ENCODE results near the gene VAMP2. TPM values are rescaled to one million over a fixed set of nuclear protein-coding genes. Genes with fewer than 3 reads are reported as not detected.

VAMP2 gene
- total RNA-seq, 1 donor from 2014 or later: 97.7 TPM

DNA sequence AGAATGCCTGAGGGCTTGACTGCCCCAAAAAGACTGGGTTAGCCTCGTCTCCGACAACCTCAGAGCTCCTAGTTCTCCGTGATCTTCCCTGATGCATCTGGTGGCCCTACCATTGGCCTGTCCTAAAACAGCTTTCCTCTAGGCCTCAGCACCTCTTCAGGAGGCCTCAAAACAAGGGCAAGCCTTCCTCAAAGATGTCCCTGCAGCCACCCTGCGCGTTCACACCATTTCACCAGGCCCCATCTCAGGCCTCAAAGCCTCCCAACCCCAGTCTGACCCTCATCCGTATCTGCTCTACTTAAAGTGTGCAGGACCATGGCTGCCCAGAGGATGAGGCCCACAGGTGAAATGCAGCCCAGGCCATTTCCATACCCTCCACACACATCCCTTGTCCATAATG is 51.8 kb downstream of the VAMP2 start:
- peaks cover 6% of the 10 kb centered on the region for H3K4me1 Mint-ChIP-seq
- ATAC-seq (ENCODE audit: low read depth): no peak
- intact Hi-C loops (cut with micrococcal nuclease): loop anchor here (1.0 to 2.0 kb wide), 4 partner anchors 16 to 51 kb away; no protein-coding TSS in a partner anchor
- POLR2A ChIA-PET: interaction anchor here (0.9 to 1.7 kb wide), 5 partner anchors 8 to 62 kb away, joined by 3 to 9 read pairs (median 5); no protein-coding TSS in a partner anchor
- peaks cover 42% of the 10 kb centered on the region for H3K27me3 Mint-ChIP-seq
- no peaks in the 10 kb centered on the region for H3K9me3 Mint-ChIP-seq
- no peak for DNase-seq
- H3K4me3 Mint-ChIP-seq: no peak overlapping the region
- H3K27ac Mint-ChIP-seq: no peak overlapping the region
- H3K36me3 Mint-ChIP-seq (ENCODE audit: low read depth): no peaks in the 10 kb centered on the region
- CTCF ChIA-PET: interaction anchor here (0.7 to 7.6 kb wide), 12 partner anchors 8 to 59 kb away, joined by 3 to 112 read pairs (median 6); partner anchors contain the start of gene ALOXE3
- TF ChIP-seq, protein P1, sequence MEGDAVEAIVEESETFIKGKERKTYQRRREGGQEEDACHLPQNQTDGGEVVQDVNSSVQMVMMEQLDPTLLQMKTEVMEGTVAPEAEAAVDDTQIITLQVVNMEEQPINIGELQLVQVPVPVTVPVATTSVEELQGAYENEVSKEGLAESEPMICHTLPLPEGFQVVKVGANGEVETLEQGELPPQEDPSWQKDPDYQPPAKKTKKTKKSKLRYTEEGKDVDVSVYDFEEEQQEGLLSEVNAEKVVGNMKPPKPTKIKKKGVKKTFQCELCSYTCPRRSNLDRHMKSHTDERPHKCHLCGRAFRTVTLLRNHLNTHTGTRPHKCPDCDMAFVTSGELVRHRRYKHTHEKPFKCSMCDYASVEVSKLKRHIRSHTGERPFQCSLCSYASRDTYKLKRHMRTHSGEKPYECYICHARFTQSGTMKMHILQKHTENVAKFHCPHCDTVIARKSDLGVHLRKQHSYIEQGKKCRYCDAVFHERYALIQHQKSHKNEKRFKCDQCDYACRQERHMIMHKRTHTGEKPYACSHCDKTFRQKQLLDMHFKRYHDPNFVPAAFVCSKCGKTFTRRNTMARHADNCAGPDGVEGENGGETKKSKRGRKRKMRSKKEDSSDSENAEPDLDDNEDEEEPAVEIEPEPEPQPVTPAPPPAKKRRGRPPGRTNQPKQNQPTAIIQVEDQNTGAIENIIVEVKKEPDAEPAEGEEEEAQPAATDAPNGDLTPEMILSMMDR (IDR thresholded peaks at IDR 0.05): no peak

DNA sequence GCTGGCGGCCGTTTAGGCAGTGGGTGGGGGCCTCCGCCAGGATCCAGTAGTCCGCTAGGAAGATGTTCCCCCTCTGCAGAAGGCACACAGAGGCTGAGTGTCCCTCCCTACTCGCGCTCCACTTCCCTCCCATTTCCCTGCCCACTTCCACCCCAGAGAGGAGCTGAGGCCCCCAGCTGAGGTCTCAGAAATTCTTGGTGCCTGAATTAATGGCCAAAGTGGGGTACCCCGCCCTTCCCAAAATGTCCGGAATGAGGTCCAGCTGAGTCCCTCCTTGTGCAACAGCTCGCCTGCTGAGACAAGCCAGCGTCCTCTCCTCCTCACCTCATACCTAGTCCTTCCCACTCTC is 52.3 kb downstream of the VAMP2 start:
- H3K4me1 Mint-ChIP-seq: peaks cover 6% of the 10 kb centered on the region
- peaks cover 39% of the 10 kb centered on the region for H3K27me3 Mint-ChIP-seq
- POLR2A ChIA-PET: interaction anchor here (0.9 to 1.7 kb wide), 5 partner anchors 9 to 63 kb away, joined by 3 to 9 read pairs (median 5); no protein-coding TSS in a partner anchor
- no peaks in the 10 kb centered on the region for H3K9me3 Mint-ChIP-seq
- TF ChIP-seq, protein P1 (IDR thresholded peaks at IDR 0.05): no peak
- H3K36me3 Mint-ChIP-seq (ENCODE audit: low read depth): no peaks in the 10 kb centered on the region
- no peak overlapping the region for H3K4me3 Mint-ChIP-seq
- CTCF ChIA-PET: interaction anchor here (0.7 to 7.6 kb wide), 13 partner anchors 9 to 58 kb away, joined by 3 to 112 read pairs (median 5); partner anchors contain the start of gene ALOXE3
- intact Hi-C loops (cut with micrococcal nuclease): loop anchor here (1.0 to 2.0 kb wide), 4 partner anchors 16 to 50 kb away; no protein-coding TSS in a partner anchor
- DNase-seq (no peak), ATAC-seq (ENCODE audit: low read depth) (no peak)
- H3K27ac Mint-ChIP-seq: no peak overlapping the region

GRCh38 chr17:8109661-8110455 is 52.9 kb downstream of the VAMP2 start:
- intact Hi-C loops (cut with micrococcal nuclease): loop anchor here (1.0 to 2.0 kb wide), 4 partner anchors 15 to 50 kb away; no protein-coding TSS in a partner anchor
- DNase-seq: peak; percentile 79
- ChIA-PET POLR2A (interaction anchor here (1.0 to 1.7 kb wide), 4 partner anchors 9 to 63 kb away, joined by 3 to 9 read pairs (median 6); no protein-coding TSS in a partner anchor), CTCF (interaction anchor here (0.7 to 7.6 kb wide), 12 partner anchors 9 to 58 kb away, joined by 3 to 112 read pairs (median 6); partner anchors contain the start of gene ALOXE3)
- Mint-ChIP-seq H3K27me3 (peaks cover 34% of the 10 kb centered on the region), H3K9me3 (no peaks in the 10 kb centered on the region), H3K4me3 (peak overlapping the region; percentile 57), H3K27ac (no peak overlapping the region), H3K36me3 (ENCODE audit: low read depth) (no peaks in the 10 kb centered on the region), H3K4me1 (peaks cover 6% of the 10 kb centered on the region)
- TF ChIP-seq, protein P1 (IDR thresholded peaks at IDR 0.05): no peak
- peak; percentile 98 for ATAC-seq (ENCODE audit: low read depth)

Other genes starting within 250 kb of the VAMP2 start
- 2.5 and 2.8 TPM in 2 replicates for gene RNF227, start 246.7 kb downstream of the VAMP2 start, total RNA-seq
- gene KCNAB3, start 233.1 kb downstream of the VAMP2 start, total RNA-seq: 10.8 and 12.9 TPM in 2 replicates
- 129 and 167 TPM in 2 replicates for gene TRAPPC1, start 231.0 kb downstream of the VAMP2 start, total RNA-seq
- 23.0 and 24.6 TPM in 2 replicates for gene CNTROB, start 230.7 kb downstream of the VAMP2 start, total RNA-seq
- not detected in 2 replicates for gene GUCY2D, start 160.3 kb downstream of the VAMP2 start, total RNA-seq
- not detected in 2 replicates for gene ALOX15B, start 123.9 kb downstream of the VAMP2 start, total RNA-seq
- gene ALOX12B, start 75.2 kb downstream of the VAMP2 start, total RNA-seq: 1.4 and 1.5 TPM in 2 replicates
- gene ALOXE3, start 44.4 kb downstream of the VAMP2 start, total RNA-seq: not detected in 2 replicates
- gene HES7, start 38.8 kb downstream of the VAMP2 start, total RNA-seq: 0.12 and 0.49 TPM in 2 replicates
- gene PER1, start 10.5 kb downstream of the VAMP2 start, total RNA-seq: 40.7 and 45.0 TPM in 2 replicates
- gene TMEM107, start 13.4 kb upstream of the VAMP2 start, total RNA-seq: 17.3 and 20.9 TPM in 2 replicates
- 12.3 and 12.8 TPM in 2 replicates for gene BORCS6, start 27.2 kb upstream of the VAMP2 start, total RNA-seq
- gene AURKB, start 47.6 kb upstream of the VAMP2 start, total RNA-seq: 1.7 and 3.0 TPM in 2 replicates
- gene CTC1, start 85.1 kb upstream of the VAMP2 start, total RNA-seq: 121 and 136 TPM in 2 replicates
- 121 and 126 TPM in 2 replicates for gene PFAS, start 86.3 kb upstream of the VAMP2 start, total RNA-seq
- gene RANGRF, start 125.7 kb upstream of the VAMP2 start, total RNA-seq: 50.1 and 50.9 TPM in 2 replicates
- 6.7 and 7.3 TPM in 2 replicates for gene SLC25A35, start 132.5 kb upstream of the VAMP2 start, total RNA-seq
- not detected in 2 replicates for gene ARHGEF15, start 147.3 kb upstream of the VAMP2 start, total RNA-seq
- gene ODF4, start 176.9 kb upstream of the VAMP2 start, total RNA-seq: not detected in 2 replicates
- gene RPL26, start 220.2 kb upstream of the VAMP2 start, total RNA-seq: 3,512 and 4,174 TPM in 2 replicates
- not detected in 2 replicates for gene RNF222, start 234.9 kb upstream of the VAMP2 start, total RNA-seq

Data from activated B cell treated with CpG ODN at 0.5 μM for 24 hours (primary cell).